HG03565 (cell line): Measurements from ENCODE around the gene IQCH.
A peak's percentile ranks its signal among the peaks of the same experiment; 100 is the strongest.

Experiments used
- ATAC-seq: cut with Tn5 transposase; IDR thresholded peaks from one replicate; pipeline ENCODE4 v1.9.1; 2021; ENCODE audit warnings: mild to moderate bottlenecking, moderate library complexity; ENCODE audit not compliant: unreplicated experiment

Gene IQCH

DNA sequence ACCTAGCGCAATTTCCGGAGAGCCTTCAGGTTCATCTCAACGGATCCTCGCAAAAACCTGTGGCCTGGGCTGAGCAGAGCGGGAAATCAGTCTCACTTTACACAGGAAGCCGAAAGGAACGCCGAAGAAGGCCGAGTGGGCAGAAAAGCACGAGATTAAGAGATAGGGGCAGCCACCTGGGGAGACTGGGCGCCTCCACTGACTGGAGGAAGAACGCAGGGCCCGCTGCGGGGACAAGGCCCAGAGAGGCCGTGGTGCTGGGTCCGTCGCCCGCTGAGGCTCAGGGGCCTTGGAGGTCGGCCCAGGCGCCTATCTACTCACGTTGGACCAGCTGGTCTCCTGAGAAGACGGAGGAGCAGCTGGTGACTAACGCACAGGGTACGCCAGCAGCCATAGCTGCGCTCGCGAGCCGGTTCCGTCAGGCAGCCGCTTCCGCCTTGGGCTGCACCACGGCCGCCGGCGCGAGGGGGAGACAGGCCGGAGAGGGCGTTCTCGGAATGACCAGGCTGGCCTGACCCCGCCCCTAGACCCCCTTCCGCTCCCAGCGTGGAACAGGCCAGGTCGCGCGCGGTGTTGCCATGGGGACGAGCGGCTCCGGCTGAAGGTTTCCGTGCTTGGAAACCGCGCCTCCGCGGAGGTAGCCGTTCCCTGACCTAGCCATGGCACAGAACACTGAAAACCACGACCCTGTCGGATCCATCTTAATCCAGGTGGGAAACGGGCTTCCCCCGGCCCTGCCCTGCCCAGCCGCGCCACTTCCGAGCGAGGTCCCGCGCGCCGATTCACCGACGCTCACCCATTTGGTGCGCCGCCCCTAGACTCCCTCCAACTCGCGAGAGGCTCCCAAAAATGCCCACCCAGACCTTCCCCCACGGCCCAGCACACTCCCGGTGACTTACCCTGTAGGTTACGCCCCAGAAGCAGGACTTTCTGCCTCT, at the start of gene IQCH, which contains the start of gene AAGAB:
Gene IQCH, plus strand, starts transcription at position 549 of the 938 bp plus-strand sequence. Its CDS starts 111 bp downstream, at position 660.
Gene AAGAB, minus strand, starts transcription at position 424 of the 938 bp plus-strand sequence. Its CDS starts 30 bp downstream, at position 394.
- peak; percentile 83 for ATAC-seq

DNA sequence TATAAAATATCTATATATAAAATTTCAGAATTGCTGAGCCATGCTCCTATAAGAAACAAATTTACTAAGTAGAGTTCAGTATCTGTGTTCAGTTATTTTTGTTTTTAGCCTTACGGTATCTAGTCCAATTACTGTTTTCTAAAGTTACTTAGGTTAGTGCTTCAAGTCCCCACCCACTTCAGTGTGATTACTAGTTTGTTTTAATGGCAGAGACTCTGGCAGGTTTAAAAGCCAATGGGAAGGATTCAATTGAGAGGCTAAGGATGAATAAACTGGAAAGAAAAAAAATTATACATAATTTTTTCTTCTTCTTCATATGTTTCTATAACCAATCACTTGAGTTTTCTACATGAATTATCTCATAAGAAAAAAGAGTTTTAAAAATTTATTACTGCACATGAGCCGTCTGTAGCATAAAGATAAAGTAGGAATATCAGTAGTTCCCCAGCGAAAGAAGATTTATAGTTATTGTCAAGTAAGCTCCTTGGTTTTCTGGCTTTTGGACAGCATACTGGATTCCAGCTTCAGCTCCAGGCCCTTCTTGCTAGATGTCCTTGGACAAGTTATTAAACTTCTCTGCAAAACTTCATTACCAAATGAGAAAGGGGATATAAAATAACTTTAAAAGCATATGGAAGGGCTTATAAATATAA, 46.9 kb upstream of the IQCH start:
- no peak for ATAC-seq

DNA sequence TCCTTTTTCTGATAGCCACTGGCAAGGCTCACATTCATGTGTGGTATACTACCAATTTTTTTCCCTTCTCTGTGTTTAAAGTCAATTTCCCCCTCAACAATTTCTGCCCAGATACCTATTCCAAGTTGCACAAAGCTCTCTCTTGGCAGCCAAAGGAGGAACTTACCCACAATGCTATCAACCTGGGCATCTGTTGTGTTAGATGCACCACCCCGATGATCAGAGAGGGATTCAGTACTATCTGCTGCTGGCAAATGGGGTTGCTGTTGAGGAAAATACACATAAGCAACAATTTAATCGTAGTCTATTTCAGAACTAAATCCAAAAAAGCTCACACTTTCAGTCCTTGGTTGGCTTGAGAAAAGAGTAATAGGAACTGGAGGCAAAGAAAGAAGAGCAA, 46.2 kb upstream of the IQCH start:
- no peak for ATAC-seq

DNA sequence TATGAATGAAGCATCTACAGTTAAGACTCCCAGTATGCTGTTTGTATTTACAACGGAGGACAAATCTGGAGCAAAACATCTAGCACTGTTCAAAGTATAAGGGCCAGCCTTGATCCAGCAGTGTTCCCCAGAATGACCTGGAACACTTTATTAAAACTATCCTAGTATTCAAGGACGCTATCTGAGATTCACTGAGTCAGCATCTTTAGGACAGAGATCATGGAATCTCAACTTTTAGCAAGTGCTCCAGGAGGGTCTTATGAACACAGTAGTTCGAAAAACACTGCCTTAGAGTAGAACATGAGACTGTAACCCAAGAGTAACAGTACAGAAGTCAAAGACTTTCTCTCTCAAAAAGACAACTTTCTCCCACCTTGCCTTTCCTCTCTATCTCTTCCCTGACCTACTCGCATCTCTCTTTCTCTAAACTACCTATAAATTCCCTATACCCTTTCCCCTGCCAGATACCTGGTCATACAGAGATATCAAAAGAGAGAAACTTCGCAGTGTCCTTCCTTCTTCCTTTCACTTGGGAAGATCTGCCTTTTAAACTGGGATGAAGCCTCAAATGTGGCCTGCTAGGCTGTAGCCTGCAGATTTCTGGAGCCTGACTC, 43.9 kb upstream of the IQCH start:
- ATAC-seq: no peak

DNA sequence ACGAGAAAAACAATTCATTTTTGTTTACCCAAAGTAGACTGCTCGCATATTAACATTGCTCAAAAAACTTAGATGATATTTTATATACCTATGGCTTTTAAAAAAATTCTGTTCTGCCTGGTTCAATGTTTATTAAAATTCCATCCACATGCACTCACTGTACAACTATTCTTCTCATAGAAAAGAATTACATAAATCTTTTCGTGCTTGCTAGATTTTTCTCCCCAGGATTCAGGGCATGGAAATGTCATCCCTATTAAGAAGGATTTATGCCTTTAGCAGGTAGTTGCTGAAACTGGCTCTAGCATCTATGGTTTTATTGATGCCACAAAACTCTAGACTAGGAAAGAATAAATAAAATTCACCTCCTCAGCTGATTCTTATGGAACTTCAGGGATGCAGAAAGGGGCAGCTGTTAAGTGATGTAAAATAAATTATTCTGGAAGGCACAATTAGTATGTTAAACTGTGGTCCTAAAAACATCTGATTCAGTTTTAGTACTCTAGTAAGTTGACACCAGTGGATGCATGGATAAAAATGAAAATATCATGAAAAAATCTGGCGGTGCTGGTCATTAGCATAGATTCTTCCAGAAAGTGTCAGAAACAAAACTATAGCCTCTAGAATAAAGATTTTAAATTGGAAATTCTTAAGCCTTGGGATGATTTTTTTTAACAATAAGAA, 41.8 kb upstream of the IQCH start:
- ATAC-seq: no peak

DNA sequence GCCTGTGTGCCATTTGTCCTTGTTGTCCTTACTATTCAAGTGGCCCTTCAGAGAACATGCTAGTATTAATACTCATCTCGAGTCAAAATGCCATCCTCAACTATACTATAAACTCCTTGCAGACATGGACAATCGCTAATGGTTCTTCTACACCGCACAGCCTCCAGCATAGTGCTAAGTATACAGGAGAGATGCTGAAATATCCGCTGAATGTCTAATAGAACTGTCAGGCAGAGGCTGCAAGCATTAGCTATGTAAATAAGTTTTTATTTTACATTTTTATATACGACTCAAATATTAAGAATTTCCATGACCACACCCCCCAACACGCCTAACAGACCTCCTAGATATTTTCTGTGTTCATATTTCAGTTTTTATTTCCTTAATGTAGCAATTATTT, 39.5 kb upstream of the IQCH start:
- ATAC-seq: no peak

DNA sequence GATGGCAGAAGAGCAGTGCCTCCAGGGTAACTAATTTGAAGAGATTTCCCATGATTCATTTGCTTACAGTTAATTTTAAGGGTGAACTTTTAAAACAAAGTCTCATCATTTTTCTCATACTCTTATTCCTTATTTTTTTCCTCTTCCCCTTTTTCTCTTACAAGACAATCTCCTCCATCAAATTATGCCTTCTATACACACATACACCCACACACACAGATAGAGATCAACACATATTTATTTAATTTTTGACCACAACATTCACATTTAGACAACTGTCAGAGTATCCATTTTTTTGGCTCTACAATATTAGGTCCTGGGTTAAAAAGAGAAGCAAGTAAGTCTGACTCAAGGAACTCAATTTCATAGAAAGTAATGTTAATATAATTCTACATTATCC, 37.7 kb upstream of the IQCH start:
- no peak for ATAC-seq

DNA sequence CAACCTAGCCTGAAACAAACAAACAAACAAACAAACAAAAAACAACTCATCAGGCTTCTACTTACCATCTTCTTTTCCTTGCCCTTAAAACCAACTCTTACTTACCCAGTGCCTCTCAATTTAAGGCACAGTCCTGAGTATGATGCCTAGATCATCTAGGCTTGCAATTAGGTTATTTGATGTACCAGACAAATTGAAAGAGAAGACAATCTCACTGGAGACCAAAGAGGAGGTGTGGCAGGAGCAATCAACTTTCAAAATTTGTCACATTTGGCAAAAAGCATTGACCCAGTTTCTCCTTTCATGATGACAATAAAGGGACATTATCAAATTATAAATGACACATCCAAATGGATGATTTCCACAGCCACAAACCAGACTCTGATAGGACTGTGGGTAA, 36.2 kb upstream of the IQCH start:
- ATAC-seq: no peak

DNA sequence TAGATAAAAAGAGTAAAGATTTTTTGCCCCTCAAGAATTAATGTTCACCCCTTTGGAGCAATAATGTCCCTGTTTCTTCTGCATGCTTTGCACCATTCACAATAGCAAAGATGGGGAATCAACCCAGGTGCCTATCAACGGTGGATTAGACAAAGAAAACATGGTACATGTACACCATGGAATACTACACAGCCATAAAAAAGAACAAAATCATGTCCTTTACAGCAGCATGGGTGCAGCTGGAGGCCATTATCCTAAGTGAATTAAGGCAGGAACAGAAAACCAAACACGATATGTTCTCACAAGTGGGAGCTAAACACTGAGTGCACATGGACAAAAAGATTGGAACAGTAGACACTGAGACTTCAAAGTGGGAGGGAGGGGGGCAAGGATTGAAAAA, 35.3 kb upstream of the IQCH start:
- ATAC-seq: no peak

DNA sequence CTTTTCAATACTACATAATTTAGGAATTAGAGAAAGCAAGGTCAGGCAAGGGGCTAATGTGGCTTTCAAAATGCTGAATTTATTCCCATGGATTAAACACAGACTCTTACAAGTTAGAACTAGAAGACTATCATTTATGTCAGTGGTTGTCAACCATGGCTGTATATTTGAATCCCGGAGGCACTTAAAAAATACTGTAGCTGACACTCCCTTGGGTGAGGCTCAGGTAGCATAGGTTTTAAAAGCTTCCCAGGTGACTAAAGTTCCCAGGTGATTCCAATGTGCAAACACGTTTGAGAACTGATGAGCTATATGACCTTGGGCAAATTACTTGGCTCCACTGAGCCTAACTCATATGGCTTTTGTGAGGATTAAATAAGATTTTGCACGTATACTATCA, 29.7 kb upstream of the IQCH start:
- ATAC-seq: no peak

DNA sequence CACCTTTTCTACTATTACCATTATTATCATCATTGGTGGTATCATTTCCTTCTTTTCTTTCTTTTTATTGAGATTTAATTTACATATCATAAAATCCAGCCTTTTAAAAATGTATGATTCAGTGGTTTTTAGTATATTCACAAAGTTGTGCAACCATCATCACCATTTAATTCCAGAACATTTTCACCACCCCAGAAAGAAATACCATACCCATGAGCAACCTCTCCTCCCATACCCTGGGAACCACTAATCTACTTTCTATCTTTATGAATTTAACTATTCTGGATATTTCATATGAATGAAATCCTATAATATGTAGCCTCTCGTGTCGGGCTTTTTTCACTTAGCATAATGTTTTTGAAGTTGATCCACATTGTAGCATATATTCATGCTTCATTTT, 29.2 kb upstream of the IQCH start:
- ATAC-seq: no peak

DNA sequence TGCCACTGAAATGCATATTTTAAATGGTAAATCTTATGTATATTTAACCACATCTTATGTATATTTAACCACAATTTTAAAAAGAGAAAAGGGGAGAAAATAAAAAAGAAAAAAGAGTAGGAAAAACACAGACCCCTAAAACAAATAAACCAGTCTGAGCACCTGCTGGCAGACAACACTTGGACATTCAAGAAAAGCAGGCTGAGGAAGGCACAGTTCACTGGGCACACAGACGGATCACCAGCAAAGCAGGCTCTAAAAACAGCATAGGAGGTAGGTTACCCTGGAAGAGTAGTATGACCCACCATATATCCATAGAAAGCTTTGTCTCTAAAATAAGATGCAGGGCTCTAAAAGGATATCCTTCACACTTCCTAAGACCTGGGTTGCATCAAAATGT, 27.2 kb upstream of the IQCH start:
- no peak for ATAC-seq

DNA sequence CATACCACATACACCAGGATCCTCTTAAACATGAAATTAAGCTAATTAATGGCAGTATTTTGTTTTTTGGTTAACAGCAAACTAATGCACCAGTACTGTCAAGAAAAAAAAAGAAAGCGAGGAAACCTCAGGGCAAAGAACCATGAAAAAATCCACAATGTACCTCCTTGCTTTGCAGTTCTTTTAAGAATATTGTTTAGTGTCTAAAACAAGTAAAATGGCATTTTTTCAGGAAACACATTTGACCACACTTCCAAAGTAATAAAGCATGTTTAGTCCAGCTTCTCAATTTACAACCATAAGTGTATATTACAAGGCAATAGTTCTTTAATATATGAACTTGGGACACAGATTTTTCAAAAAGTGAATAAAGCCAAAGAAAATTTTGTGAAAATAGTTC, 26.7 kb upstream of the IQCH start:
- no peak for ATAC-seq

DNA sequence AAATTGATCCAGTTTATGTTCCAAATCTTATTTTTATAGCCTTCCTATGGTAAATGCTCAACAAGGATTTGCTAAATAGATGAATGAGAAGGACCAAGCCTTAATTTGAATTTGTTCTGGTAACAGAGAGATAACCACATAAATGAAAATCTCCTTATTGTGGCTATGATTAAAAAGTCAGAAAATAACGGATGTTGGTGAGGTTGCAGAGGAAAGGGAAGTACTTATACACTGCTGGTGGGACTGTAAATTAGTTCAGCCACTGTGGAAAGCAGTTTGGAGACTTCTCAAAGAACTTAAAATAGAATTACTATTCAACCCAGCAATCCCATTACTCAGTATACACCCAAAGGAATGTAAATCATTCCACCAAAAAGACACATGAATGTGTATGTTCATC, 26.3 kb upstream of the IQCH start:
- no peak for ATAC-seq

DNA sequence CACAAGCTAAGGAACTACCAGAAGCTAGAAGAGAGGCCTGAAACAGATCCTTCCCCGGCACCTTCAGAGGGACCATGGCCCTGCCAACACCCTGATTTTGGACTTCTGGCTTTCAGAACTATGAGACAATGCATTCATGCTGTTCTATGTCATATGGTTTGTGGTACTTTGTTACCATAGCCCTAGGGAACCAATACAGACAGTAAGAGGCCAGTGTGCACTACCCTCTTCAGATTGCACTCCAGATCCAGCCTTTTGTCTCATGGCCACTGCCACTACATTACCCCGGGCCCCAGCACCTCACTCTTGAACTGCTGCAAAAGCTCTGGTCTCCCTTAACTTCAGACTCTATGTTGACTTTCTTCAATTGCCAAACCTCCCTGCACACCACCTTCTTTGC, 24.1 kb upstream of the IQCH start:
- ATAC-seq: no peak

DNA sequence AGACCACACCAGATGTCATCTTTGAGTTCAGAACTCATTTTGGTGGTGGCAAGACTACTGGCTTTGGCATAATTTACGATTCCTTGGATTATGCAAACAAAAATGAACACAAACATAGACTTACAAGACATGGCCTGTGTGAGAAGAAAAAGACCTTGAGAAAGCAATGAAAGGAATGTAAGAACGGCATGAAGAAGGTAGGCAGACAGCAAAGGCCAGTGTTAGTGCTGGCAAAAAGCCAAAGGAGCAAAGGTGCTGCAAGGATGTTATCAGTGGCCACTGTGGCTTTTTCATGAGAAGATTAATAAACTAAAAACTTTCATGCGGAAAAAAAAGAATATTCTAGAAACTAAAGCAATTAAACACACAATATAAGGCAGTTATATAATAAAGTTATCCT, 22.0 kb upstream of the IQCH start:
- no peak for ATAC-seq

DNA sequence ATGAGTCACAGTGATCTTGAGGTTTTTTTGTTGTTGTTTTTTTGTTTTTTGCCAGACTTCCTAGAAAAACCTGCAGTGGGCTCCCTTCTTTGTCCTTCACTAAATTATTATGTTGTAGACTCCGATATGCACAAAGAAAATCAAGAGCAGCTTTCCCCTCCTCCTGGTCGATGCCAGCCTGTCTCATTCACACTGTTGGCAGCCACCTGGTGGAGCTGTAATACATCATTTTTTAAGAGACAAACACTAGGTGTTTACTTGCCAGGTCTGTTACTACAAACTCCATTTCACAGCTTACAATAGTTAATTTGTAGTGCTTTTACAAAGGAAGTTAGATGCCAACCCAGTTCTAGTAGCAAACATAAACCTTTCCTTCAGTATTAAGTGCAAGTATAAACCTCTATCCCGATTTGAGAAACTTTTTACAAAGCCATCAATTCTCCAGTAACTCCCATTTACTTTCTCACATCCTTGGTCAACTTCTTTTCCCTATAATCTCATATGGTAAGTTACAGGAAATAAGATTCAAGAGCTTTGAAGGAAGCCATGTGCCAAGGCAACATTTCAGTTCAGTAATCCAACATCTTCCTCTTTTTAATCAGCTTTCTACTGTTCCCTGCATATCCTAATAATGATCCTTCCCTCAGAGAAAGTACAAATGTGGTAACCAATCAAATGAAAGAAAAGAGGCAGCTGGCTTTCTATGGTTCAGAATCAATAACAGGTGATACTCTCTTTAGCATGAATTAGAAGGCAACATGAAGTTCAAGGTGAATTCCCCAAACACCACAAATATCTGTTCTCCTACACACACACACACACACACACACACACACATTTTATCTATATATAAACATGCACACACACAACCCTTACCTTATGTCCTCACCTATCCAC, 14.1 kb upstream of the IQCH start:
- ATAC-seq: peak; percentile 6

DNA sequence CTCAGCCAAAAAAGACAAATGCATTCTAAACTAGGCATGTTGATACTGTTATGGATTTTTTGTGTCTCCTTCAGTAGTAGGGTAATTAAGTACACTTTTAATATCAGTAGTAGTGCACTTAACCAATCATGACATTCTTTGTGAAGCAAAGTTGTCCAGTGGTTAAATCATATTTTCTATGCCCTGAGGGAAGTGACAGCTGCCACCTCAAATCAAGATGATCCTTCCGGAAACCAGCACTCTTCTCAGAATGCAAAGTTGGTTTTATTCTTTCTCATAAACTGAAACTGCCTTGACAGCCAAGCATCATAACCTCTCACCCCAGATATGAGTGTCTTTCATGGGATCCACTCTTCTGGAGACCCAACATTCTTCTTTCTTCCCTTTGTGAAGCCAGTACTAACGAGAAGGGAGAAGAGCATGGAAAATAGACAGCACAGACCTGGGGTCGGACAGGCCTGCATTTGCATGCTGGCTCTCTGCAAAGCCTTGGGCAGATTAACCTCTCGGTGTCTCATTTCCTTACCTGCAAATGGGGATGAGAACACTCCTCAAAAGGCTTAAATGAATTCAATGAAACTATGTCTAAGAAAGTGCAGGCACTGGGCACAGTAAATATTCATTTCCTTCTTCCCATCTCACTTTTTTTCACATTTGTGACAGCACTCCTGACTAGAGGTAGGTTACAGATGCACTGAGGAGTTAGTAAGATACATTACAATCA, 13.3 kb upstream of the IQCH start:
- peak; percentile 76 for ATAC-seq

DNA sequence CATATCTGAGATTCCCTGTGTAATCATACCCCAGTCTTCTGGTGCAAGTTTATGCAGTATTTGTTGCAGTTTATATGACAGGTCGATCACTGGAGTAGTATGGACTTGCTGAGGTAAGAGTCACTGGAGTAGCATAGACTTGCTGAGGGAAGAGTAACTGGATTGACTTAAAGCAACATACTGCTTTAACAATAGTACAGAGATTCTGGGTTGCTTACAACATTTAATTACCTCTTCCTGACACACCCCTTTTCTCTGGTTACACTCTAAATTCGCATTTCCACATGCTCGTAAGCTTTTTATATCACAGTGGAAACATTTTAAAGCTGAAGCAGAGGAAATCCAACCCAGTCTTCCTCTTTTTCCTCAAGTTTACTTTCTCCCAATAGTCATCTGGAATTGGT, 11.9 kb upstream of the IQCH start:
- no peak for ATAC-seq
